Chondrocyte (in vitro differentiated cells): ENCODE measurements around the gene GABBR2. TPM values are rescaled to one million over a fixed set of nuclear protein-coding genes. Genes with fewer than 3 reads are reported as not detected.

Source experiments
- DNase-seq: peaks from one replicate; pipeline ENCODE4 v3.0.0; 2021; ENCODE audit warnings: mixed read lengths, low spot score
- H3K27ac Mint-ChIP-seq: one replicate; pipeline ENCODE4 v1.8.0; 2021; ENCODE audit warnings: mild to moderate bottlenecking, moderate library complexity, mixed read lengths; ENCODE audit not compliant: unreplicated experiment
- H3K27me3 Mint-ChIP-seq: 2 replicates; pipeline ENCODE4 v1.8.0; 2021; ENCODE audit warnings: low read depth, mixed read lengths
- H3K36me3 Mint-ChIP-seq: 2 replicates; pipeline ENCODE4 v1.8.0; 2021; ENCODE audit warnings: low read depth, mixed read lengths
- H3K4me1 Mint-ChIP-seq: 2 replicates; pipeline ENCODE4 v1.8.0; 2021; ENCODE audit warnings: low read depth, mild to moderate bottlenecking, mixed read lengths
- H3K4me3 Mint-ChIP-seq: one replicate; pipeline ENCODE4 v1.8.0; 2021; ENCODE audit warnings: mild to moderate bottlenecking, moderate library complexity, mixed read lengths; ENCODE audit not compliant: unreplicated experiment
- H3K9me3 Mint-ChIP-seq: 2 replicates; pipeline ENCODE4 v1.8.0; 2021; ENCODE audit warnings: low read depth, mixed read lengths
- total RNA-seq: library from RNA; stranded (reverse); gene quantifications from 3 replicates; pipeline ENCODE4 v1.2.1, GENCODE V29; 2021
- TF ChIP-seq, protein P1 (sequence below): fragments of 200-600 bp; sonication (generic); IDR thresholded peaks from 2 replicates; pipeline ENCODE4 v1.5.0; 2021; ENCODE audit warnings: antibody characterized with exemption, mild to moderate bottlenecking, moderate library complexity

The GABBR2 gene
- total RNA-seq, 1 donor from 2014 or later = 0.12 TPM

DNA sequence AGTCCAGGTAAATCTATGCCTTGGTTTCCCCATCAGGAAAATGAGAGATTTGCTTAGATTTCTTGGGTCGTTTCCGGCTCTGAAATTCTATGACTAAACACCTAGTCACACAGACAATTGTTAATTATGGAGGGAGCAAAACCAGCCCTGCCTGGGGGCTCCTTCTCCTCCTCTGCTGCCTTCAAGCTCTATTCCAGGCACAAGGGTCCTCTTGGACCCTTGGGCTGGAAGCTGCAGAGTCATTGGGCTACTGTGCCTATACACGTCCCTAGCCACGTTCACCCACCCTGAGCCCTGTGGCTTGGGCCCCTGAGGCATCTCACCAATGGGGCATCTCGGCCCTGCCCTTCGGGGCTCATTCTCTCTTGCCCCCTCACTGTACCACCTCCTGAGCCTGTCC, 379.5 kb downstream of the GABBR2 start:
- Mint-ChIP-seq H3K36me3 (no peaks in the 10 kb centered on the region), H3K4me1 (peaks cover 6% of the 10 kb centered on the region), H3K27ac (no peak overlapping the region), H3K27me3 (peaks cover 21% of the 10 kb centered on the region), H3K9me3 (no peaks in the 10 kb centered on the region), H3K4me3 (no peak overlapping the region)
- DNase-seq = no peak
- TF ChIP-seq, protein P1, sequence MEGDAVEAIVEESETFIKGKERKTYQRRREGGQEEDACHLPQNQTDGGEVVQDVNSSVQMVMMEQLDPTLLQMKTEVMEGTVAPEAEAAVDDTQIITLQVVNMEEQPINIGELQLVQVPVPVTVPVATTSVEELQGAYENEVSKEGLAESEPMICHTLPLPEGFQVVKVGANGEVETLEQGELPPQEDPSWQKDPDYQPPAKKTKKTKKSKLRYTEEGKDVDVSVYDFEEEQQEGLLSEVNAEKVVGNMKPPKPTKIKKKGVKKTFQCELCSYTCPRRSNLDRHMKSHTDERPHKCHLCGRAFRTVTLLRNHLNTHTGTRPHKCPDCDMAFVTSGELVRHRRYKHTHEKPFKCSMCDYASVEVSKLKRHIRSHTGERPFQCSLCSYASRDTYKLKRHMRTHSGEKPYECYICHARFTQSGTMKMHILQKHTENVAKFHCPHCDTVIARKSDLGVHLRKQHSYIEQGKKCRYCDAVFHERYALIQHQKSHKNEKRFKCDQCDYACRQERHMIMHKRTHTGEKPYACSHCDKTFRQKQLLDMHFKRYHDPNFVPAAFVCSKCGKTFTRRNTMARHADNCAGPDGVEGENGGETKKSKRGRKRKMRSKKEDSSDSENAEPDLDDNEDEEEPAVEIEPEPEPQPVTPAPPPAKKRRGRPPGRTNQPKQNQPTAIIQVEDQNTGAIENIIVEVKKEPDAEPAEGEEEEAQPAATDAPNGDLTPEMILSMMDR = no peak

DNA sequence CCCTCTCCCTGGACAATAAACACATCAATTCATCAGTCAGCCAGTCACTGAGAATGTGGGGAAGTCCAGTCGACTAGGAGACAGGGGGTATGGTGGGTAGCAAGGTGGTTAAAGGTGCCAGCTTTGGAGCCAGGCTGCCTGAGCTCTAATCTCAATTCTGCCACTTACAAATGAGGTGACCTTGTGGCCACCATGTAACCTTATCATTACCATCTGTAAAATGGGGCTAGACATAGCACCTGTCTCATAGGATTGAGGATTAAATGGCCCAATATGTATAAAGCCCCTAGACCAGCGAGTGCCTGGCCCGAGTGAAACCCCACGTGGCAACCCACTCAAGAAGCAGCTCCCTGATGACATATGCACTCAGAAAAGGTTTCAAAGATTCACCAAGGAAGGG, 380.0 kb downstream of the GABBR2 start:
- DNase-seq = no peak
- H3K27me3 Mint-ChIP-seq = peaks cover 21% of the 10 kb centered on the region

DNA sequence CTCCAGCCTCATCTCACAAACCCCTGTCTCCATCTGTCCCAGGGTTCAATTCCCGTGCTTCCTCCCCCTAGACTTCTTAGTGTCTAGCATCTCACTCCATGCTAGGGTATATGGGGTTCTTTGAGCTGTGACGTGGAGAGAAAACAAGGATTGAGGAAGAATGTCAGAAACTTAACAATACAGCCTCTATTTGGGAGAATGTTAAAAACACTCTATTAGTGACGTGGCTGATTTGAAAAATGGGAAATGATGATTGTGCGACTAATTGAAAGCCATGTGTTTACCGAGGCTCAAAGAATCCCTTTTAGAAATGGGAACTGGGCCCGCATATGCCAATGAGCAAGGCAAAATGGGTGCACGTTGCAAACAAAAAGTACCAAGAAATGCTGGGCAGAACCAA, 380.6 kb downstream of the GABBR2 start:
- Mint-ChIP-seq H3K9me3 (no peaks in the 10 kb centered on the region), H3K36me3 (no peaks in the 10 kb centered on the region), H3K27ac (no peak overlapping the region), H3K4me1 (peaks cover 13% of the 10 kb centered on the region), H3K4me3 (no peak overlapping the region), H3K27me3 (peaks cover 21% of the 10 kb centered on the region)
- TF ChIP-seq, protein P1 = no peak
- DNase-seq = no peak

More for the DNA sequence above, 380.0 kb downstream of the GABBR2 start:
- peaks cover 11% of the 10 kb centered on the region for H3K4me1 Mint-ChIP-seq
- TF ChIP-seq, protein P1 = no peak
- no peak overlapping the region for H3K4me3 Mint-ChIP-seq
- H3K27ac Mint-ChIP-seq = no peak overlapping the region
- no peaks in the 10 kb centered on the region for H3K9me3 Mint-ChIP-seq
- no peaks in the 10 kb centered on the region for H3K36me3 Mint-ChIP-seq

DNA sequence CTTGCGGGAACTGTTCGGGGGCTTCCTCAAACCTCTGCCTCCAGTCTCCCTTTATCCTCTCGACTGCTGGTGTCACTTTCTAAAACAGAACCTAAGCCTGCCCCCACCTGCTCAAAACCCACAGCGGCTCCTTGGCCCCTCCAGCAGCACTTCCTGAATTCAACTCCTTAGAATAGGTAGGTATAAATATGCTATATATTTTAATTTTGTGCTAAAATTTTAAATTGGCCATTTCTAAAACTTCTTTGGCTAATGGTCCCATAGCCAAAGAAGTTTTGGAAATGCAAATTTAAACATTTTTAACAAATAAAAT, 381.5 kb downstream of the GABBR2 start:
- Mint-ChIP-seq H3K4me1 (peaks cover 13% of the 10 kb centered on the region), H3K27ac (no peak overlapping the region), H3K27me3 (peaks cover 21% of the 10 kb centered on the region), H3K36me3 (no peaks in the 10 kb centered on the region), H3K9me3 (no peaks in the 10 kb centered on the region), H3K4me3 (no peak overlapping the region)
- no peak for DNase-seq
- TF ChIP-seq, protein P1 = no peak

DNA sequence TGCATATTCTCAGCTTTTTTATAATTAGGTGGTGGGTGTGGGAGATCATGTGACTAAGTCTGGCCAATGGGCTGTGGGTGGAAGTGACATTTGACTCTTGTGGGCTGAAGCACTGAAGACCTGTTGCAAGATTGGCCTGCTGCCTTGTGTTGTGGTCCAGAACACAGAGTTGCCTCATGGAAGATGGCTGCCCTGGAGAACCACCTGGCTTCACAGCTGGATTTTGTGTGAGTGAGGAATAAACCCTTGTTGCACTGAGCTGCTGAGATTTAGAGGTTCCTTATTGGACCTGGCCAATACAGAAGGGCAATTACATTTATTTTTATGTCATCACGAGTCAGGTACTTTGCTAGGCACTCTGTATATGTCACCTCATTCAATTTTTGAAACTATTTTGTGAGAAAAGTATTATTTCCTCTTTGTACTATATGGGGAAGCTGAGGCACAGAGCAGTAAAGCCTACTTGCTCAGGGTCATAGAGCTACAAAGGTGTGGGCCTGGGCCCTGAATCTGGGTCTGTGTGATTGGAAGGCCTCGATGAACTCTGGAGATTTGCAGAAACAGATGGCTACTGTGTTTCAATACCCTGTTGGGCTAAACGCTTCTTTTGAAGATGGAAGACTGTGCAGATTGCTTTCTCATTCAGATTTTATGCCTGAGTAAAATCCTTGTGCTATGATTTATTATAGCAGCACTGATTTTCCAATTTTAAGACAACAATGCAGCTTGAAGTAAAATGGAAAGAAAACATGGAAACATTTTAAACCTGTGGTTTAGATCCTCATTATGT, 382.1 kb downstream of the GABBR2 start:
- Mint-ChIP-seq H3K27ac (no peak overlapping the region), H3K9me3 (no peaks in the 10 kb centered on the region), H3K36me3 (no peaks in the 10 kb centered on the region), H3K27me3 (peaks cover 20% of the 10 kb centered on the region), H3K4me1 (peaks cover 13% of the 10 kb centered on the region), H3K4me3 (no peak overlapping the region)
- DNase-seq = no peak
- TF ChIP-seq, protein P1 = no peak
